ENCODE measurements around the gene RNF123. TPM values are rescaled to one million over a fixed set of nuclear protein-coding genes. Genes with fewer than 3 reads are reported as not detected.

RNF123 gene
- polyA plus RNA-seq, 1 experiment, result 61.2 TPM

- H3K27me3 ChIP-seq (ENCODE audit: control insufficient read depth, insufficient read depth, low read length), result no peaks in the 10 kb centered on the region
- H3K36me3 ChIP-seq (ENCODE audit: control insufficient read depth, insufficient read depth, low read length), result peaks cover 21% of the 10 kb centered on the region
- ChIA-PET CTCF (interaction anchor here (0.7 to 4.4 kb wide), 3 partner anchors 18 to 180 kb away, joined by 3 to 24 read pairs (median 5); no protein-coding TSS in a partner anchor), POLR2A (no interaction called here)
- peak; percentile 65 for TF ChIP-seq CTCF (IDR thresholded peaks at IDR 0.05; ENCODE audit: insufficient read depth, low read depth, low read length)
- H3K4me3 ChIP-seq (ENCODE audit: low read depth, low read length), result peak within 1 kb of the TSS; percentile 50
- DNase-seq (ENCODE audit: low read depth), result peak; percentile 56
These were observed 30.0 kb downstream of the RNF123 start, which contains the start of gene AMIGO3 for GRCh38 chr3:49719214-49719884. Gene AMIGO3 (minus strand): TSS chr3:49719684. CDS start chr3:49719465, 219 bp downstream.

GRCh38 chr3:49720855-49721595 lies 31.7 kb downstream of the RNF123 start:
- no peak for TF ChIP-seq CTCF (IDR thresholded peaks at IDR 0.05; ENCODE audit: insufficient read depth, low read depth, low read length)
- Histone ChIP-seq H3K27me3 (ENCODE audit: control insufficient read depth, insufficient read depth, low read length) (no peaks in the 10 kb centered on the region), H3K36me3 (ENCODE audit: control insufficient read depth, insufficient read depth, low read length) (peaks cover 18% of the 10 kb centered on the region), H3K4me3 (ENCODE audit: low read depth, low read length) (no peak overlapping the region)
- ChIA-PET POLR2A (no interaction called here), CTCF (interaction anchor here (0.9 to 4.4 kb wide), 2 partner anchors 15 to 118 kb away, joined by 3 to 24 read pairs; no protein-coding TSS in a partner anchor)
- no peak for DNase-seq (ENCODE audit: low read depth)

GRCh38 chr3:49721596-49721895 lies 32.2 kb downstream of the RNF123 start:
- Histone ChIP-seq H3K36me3 (ENCODE audit: control insufficient read depth, insufficient read depth, low read length) (peaks cover 18% of the 10 kb centered on the region), H3K27me3 (ENCODE audit: control insufficient read depth, insufficient read depth, low read length) (no peaks in the 10 kb centered on the region), H3K4me3 (ENCODE audit: low read depth, low read length) (no peak overlapping the region)
- ChIA-PET POLR2A (no interaction called here), CTCF (interaction anchor here (0.9 to 4.4 kb wide), 2 partner anchors 14 to 117 kb away, joined by 3 to 24 read pairs; no protein-coding TSS in a partner anchor)
- no peak for DNase-seq (ENCODE audit: low read depth)
- no peak for TF ChIP-seq CTCF (IDR thresholded peaks at IDR 0.05; ENCODE audit: insufficient read depth, low read depth, low read length)

GRCh38 chr3:49721896-49722781 lies 32.8 kb downstream of the RNF123 start:
- no peak for DNase-seq (ENCODE audit: low read depth)
- H3K27me3 ChIP-seq (ENCODE audit: control insufficient read depth, insufficient read depth, low read length), result no peaks in the 10 kb centered on the region
- POLR2A ChIA-PET, result no interaction called here
- peaks cover 22% of the 10 kb centered on the region for H3K36me3 ChIP-seq (ENCODE audit: control insufficient read depth, insufficient read depth, low read length)
- H3K4me3 ChIP-seq (ENCODE audit: low read depth, low read length), result no peak overlapping the region
- CTCF ChIA-PET, result interaction anchor here (4.4 kb wide), 1 partner anchor 117 kb away, joined by 24 read pairs; no protein-coding TSS in a partner anchor
- no peak for TF ChIP-seq CTCF (IDR thresholded peaks at IDR 0.05; ENCODE audit: insufficient read depth, low read depth, low read length)
